ENCODE data around the gene RNF31.

DNA sequence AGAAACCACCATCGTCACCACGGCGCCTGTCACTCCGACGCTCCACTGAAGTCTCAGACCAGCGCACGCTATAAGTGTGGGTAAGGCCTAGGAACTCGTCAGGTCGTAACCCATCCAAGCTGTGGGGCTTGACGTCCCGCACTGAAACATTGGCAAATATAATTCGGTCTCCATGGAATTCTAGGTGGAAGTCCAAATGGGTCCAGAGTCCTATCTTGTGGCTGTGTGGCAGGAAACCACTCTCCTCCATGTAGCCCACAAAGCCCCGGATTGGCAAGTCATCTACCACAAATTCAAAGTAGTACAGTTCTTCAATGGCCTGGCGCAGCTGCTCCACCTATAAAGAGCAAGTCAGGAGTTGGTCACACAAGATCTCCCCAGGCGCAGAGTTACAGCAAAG, 45.6 kb downstream of the RNF31 start:
- TF ChIP-seq CTCF (conservative IDR thresholded peaks at IDR 0.05 in 1 of 2, IDR thresholded peaks at IDR 0.05 in 1 of 2; ENCODE audit: extremely low read depth in 1 of 2, insufficient read depth in 1 of 2, low read depth in 1 of 2, low read length in 2 of 2) (no peak), EZH2 (IDR thresholded peaks at IDR 0.05; ENCODE audit: borderline replicate concordance, low read length) (no peak)
